ENCODE results near the gene CDKAL1.

CDKAL1 gene

GRCh38 chr6:20688710-20689500 lies 154.6 kb downstream of the CDKAL1 start:
- H3K4me3 ChIP-seq (replicated peaks; ENCODE audit: low read depth, low read length): no peak overlapping the region
- no peak for TF ChIP-seq CTCF (IDR thresholded peaks at IDR 0.05; ENCODE audit: low read length, missing control alignments)
- peak; percentile 49 for DNase-seq (ENCODE audit: low read depth)

- TF ChIP-seq CTCF (IDR thresholded peaks at IDR 0.05; ENCODE audit: low read length, missing control alignments): no peak
- DNase-seq (ENCODE audit: low read depth): no peak
- no peak overlapping the region for H3K4me3 ChIP-seq (replicated peaks; ENCODE audit: low read depth, low read length)
Observed at GRCh38 chr6:20691185-20691584, 156.9 kb downstream of the CDKAL1 start.

GRCh38 chr6:20692023-20692422 lies 157.8 kb downstream of the CDKAL1 start:
- TF ChIP-seq CTCF (IDR thresholded peaks at IDR 0.05; ENCODE audit: low read length, missing control alignments): no peak
- H3K4me3 ChIP-seq (replicated peaks; ENCODE audit: low read depth, low read length): no peak overlapping the region
- DNase-seq (ENCODE audit: low read depth): no peak

DNA sequence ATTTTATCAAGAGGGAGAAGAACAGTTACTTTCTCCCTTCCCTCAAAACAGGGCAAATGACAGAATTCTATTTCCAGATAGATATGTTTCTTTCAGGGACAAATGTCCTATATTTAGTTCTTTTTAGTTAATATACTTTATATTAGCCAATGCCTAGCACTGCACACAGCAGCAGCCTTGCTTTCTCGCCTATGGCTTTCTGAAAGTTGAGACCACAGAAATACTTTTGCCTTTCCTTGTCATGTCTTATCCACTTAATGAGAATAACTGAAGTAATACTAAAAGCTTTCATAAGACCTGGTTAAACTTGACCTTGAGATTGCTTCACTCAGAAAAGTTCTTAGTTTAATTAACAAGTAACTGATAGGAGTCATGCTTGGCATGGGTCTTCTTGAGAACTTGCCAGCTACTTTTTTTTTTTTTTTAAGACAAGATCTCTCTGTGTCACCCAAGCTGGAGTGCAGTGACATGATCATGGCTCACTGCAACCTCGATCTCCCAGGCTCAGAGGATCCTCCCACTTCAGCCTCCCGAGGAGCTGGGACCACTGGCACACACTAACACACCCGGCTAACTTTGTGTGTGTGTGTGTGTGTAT lies 159.3 kb downstream of the CDKAL1 start:
- no peak for DNase-seq (ENCODE audit: low read depth)
- H3K4me3 ChIP-seq (replicated peaks; ENCODE audit: low read depth, low read length): no peak overlapping the region
- TF ChIP-seq CTCF (IDR thresholded peaks at IDR 0.05; ENCODE audit: low read length, missing control alignments): no peak

GRCh38 chr6:20696676-20697075 lies 162.4 kb downstream of the CDKAL1 start:
- peak; percentile 85 for DNase-seq (ENCODE audit: low read depth)
- no peak overlapping the region for H3K4me3 ChIP-seq (replicated peaks; ENCODE audit: low read depth, low read length)
- no peak for TF ChIP-seq CTCF (IDR thresholded peaks at IDR 0.05; ENCODE audit: low read length, missing control alignments)

- no peak overlapping the region for H3K4me3 ChIP-seq (replicated peaks; ENCODE audit: low read depth, low read length)
- DNase-seq (ENCODE audit: low read depth): no peak
- TF ChIP-seq CTCF (IDR thresholded peaks at IDR 0.05; ENCODE audit: low read length, missing control alignments): no peak
Observed at GRCh38 chr6:20698675-20699074, 164.4 kb downstream of the CDKAL1 start.
